ENCODE measurements around the gene ZFP91. TPM values are rescaled to one million over a fixed set of nuclear protein-coding genes. Genes with fewer than 3 reads are reported as not detected.

ZFP91 gene
- total RNA-seq, 1 experiment from 2014 or later: 58.6 TPM

DNA sequence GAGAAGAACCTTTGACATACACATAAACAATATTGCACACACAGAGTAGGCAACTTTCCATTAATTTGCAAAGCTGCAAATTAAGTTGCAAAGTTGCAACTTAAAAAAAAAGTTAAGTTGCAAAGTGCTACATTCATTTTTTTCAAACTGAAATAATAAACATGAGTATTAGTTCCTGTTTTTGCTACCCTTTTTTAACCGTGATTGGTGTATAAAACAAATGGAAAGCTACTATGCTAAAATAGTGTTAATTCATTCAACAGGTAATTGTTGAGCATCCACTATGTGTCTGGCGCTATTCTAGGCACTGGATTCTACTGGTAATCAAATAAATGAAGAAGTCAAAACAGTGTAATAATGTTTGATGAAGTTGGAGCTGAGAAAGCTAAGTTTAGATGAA is 8.1 kb downstream of the ZFP91 start:
- Histone ChIP-seq H3K4me2 (ENCODE audit: low read length) (no peak overlapping the region), H3K9ac (ENCODE audit: low read length) (no peak overlapping the region), H3K79me2 (ENCODE audit: insufficient read depth, low read length) (peaks cover 100% of the 10 kb centered on the region), H3K9me3 (ENCODE audit: control insufficient read depth in 1 of 2, insufficient read depth in 1 of 2, low read depth in 1 of 2, low read length in 2 of 2) (no peaks in the 10 kb centered on the region), H2AFZ (ENCODE audit: low read depth, low read length, poor library complexity, severe bottlenecking) (no peak overlapping the region), H3K36me3 (ENCODE audit: control insufficient read depth in 1 of 2, insufficient read depth in 2 of 2, low read length in 2 of 2) (peaks cover 9 to 10% of the 10 kb centered on the region in 2 experiments; a peak in 1 of 4 replicates), H3K27ac (ENCODE audit: low read depth, low read length) (no peak overlapping the region), H3K4me1 (ENCODE audit: control insufficient read depth in 1 of 2, insufficient read depth in 2 of 2, low read length in 2 of 2) (no peaks in the 10 kb centered on the region), H3K9me2 (ENCODE audit: insufficient read depth) (no peaks in the 10 kb centered on the region), H3K27me3 (ENCODE audit: insufficient read depth, low read length) (no peaks in the 10 kb centered on the region), H4K20me1 (ENCODE audit: insufficient read depth) (peaks cover 22% of the 10 kb centered on the region; the same call in 1 of the 2 replicates), H3K4me3 (replicated peaks in 1 of 2; ENCODE audit: low read depth in 1 of 2, low read length in 2 of 2) (no peak overlapping the region)
- TF ChIP-seq ZNF274 (IDR thresholded peaks at IDR 0.05; ENCODE audit: low read depth, low read length) (no peak), FOSL1 (IDR thresholded peaks at IDR 0.05; ENCODE audit: low read depth) (no peak), POLR2AphosphoS5 (IDR thresholded peaks at IDR 0.05; ENCODE audit: low read depth, low read length) (no peak), MAX (IDR thresholded peaks at IDR 0.05) (no peak), EGR1 (IDR thresholded peaks at IDR 0.05; ENCODE audit: low read depth) (no peak), EZH2 (IDR thresholded peaks at IDR 0.05) (no peak), EZH2phosphoT487 (IDR thresholded peaks at IDR 0.05; ENCODE audit: borderline replicate concordance) (no peak)
- TF ChIP-seq, protein P1, sequence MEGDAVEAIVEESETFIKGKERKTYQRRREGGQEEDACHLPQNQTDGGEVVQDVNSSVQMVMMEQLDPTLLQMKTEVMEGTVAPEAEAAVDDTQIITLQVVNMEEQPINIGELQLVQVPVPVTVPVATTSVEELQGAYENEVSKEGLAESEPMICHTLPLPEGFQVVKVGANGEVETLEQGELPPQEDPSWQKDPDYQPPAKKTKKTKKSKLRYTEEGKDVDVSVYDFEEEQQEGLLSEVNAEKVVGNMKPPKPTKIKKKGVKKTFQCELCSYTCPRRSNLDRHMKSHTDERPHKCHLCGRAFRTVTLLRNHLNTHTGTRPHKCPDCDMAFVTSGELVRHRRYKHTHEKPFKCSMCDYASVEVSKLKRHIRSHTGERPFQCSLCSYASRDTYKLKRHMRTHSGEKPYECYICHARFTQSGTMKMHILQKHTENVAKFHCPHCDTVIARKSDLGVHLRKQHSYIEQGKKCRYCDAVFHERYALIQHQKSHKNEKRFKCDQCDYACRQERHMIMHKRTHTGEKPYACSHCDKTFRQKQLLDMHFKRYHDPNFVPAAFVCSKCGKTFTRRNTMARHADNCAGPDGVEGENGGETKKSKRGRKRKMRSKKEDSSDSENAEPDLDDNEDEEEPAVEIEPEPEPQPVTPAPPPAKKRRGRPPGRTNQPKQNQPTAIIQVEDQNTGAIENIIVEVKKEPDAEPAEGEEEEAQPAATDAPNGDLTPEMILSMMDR (IDR thresholded peaks at IDR 0.05 in 2 of 3, conservative IDR thresholded peaks at IDR 0.05 in 1 of 3; ENCODE audit: borderline replicate concordance in 1 of 3, insufficient read depth in 1 of 3, low read depth in 2 of 3, low read length in 2 of 3): no peak
- TF ChIP-seq, protein P2, sequence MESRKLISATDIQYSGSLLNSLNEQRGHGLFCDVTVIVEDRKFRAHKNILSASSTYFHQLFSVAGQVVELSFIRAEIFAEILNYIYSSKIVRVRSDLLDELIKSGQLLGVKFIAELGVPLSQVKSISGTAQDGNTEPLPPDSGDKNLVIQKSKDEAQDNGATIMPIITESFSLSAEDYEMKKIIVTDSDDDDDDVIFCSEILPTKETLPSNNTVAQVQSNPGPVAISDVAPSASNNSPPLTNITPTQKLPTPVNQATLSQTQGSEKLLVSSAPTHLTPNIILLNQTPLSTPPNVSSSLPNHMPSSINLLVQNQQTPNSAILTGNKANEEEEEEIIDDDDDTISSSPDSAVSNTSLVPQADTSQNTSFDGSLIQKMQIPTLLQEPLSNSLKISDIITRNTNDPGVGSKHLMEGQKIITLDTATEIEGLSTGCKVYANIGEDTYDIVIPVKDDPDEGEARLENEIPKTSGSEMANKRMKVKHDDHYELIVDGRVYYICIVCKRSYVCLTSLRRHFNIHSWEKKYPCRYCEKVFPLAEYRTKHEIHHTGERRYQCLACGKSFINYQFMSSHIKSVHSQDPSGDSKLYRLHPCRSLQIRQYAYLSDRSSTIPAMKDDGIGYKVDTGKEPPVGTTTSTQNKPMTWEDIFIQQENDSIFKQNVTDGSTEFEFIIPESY (IDR thresholded peaks at IDR 0.05; ENCODE audit: extremely low read depth, insufficient replicate concordance, low read length): no peak
- intact Hi-C loops (cut with micrococcal nuclease): no loop called here
- CTCF ChIA-PET: interaction anchor here (1.2 kb wide), 1 partner anchor 14 kb away, joined by 3 read pairs; no protein-coding TSS in a partner anchor
- ATAC-seq (no peak), DNase-seq (ENCODE audit: low read depth, low spot score) (no peak)
- no TSS peak for BruUV-seq (replicated peaks)
- RAD21 ChIA-PET (ENCODE audit: low non-redundant PET in 1 of 2, low total read pairs in 2 of 2, uncharacterized antibody in 2 of 2, unreplicated experiment in 2 of 2): no interaction called here
- POLR2A ChIA-PET: no interaction called here
